AG04449 (cell line): ENCODE results near the gene DNAH1.

Experiments used
- CTCF ChIA-PET: fragments of 350-600 bp; formaldehyde crosslinking; extraction: SDS; loops from one replicate; lab custom pipeline; 2021; ENCODE audit warnings: antibody characterized with exemption; lab: Yijun Ruan, JAX
- POLR2A ChIA-PET: fragments of 400-600, 350-600 bp; formaldehyde crosslinking; extraction: SDS; loops from one replicate; lab custom pipeline; 2020; ENCODE audit warnings: antibody characterized with exemption, inconsistent platforms; lab: Yijun Ruan, JAX
- DNase-seq: peaks from one replicate; pipeline ENCODE4 v3.0.0-alpha.2; 2010; ENCODE audit warnings: low read depth, low spot score
- H3K4me3 ChIP-seq: 2 replicates; pipeline ENCODE4 v1.5.1; 2011; ENCODE audit warnings: low read depth, mild to moderate bottlenecking, control low read depth, low read length
- CTCF ChIP-seq: IDR thresholded peaks from one replicate; pipeline ENCODE4 v1.5.1; 2011; ENCODE audit warnings: mild to moderate bottlenecking, moderate library complexity, low read length, control low read depth, inconsistent platforms; ENCODE audit not compliant: insufficient read depth; ENCODE audit errors: missing control alignments

Gene DNAH1

GRCh38 chr3:52310861-52311575 is 5.1 kb upstream of the DNAH1 start:
- ChIA-PET CTCF (interaction anchor here (1.2 to 1.3 kb wide), 2 partner anchors 28 to 91 kb away, joined by 4 read pairs; no protein-coding TSS in a partner anchor), POLR2A (no interaction called here)

GRCh38 chr3:52311576-52312119 is 4.5 kb upstream of the DNAH1 start:
- CTCF ChIA-PET: interaction anchor here (1.2 kb wide), 1 partner anchor 92 kb away, joined by 4 read pairs; no protein-coding TSS in a partner anchor
- no peak overlapping the region for H3K4me3 ChIP-seq
- POLR2A ChIA-PET: no interaction called here
- TF ChIP-seq CTCF: no peak
- no peak for DNase-seq

More at GRCh38 chr3:52310861-52311575, 5.1 kb upstream of the DNAH1 start:
- no peak overlapping the region for H3K4me3 ChIP-seq
- DNase-seq: no peak
- TF ChIP-seq CTCF: no peak

GRCh38 chr3:52313188-52313773 is 2.8 kb upstream of the DNAH1 start:
- H3K4me3 ChIP-seq: no peak overlapping the region
- CTCF ChIA-PET: interaction anchor here (1.0 to 2.2 kb wide), 2 partner anchors 17 to 27 kb away, joined by 3 to 11 read pairs; no protein-coding TSS in a partner anchor
- POLR2A ChIA-PET: no interaction called here
- no peak for DNase-seq
- no peak for TF ChIP-seq CTCF

GRCh38 chr3:52313774-52314188 is 2.3 kb upstream of the DNAH1 start:
- CTCF ChIA-PET: interaction anchor here (2.2 kb wide), 1 partner anchor 26 kb away, joined by 11 read pairs; no protein-coding TSS in a partner anchor
- TF ChIP-seq CTCF: no peak
- POLR2A ChIA-PET: no interaction called here

GRCh38 chr3:52314489-52314888 is 1.6 kb upstream of the DNAH1 start:
- ChIA-PET CTCF (interaction anchor here (1.9 to 2.2 kb wide), 2 partner anchors 26 to 94 kb away, joined by 8 to 11 read pairs; no protein-coding TSS in a partner anchor), POLR2A (no interaction called here)
- TF ChIP-seq CTCF: no peak

More at GRCh38 chr3:52313774-52314188, 2.3 kb upstream of the DNAH1 start:
- no peak overlapping the region for H3K4me3 ChIP-seq
- DNase-seq: no peak

GRCh38 chr3:52315006-52315405 is 1.1 kb upstream of the DNAH1 start:
- CTCF ChIA-PET: interaction anchor here (1.9 to 2.2 kb wide), 2 partner anchors 25 to 95 kb away, joined by 8 to 11 read pairs; no protein-coding TSS in a partner anchor
- POLR2A ChIA-PET: no interaction called here
- no peak for TF ChIP-seq CTCF
- DNase-seq: no peak
- H3K4me3 ChIP-seq: no peak overlapping the region

More at GRCh38 chr3:52314489-52314888, 1.6 kb upstream of the DNAH1 start:
- DNase-seq: no peak
- H3K4me3 ChIP-seq: no peak overlapping the region
